Dedifferentiated amniotic fluid mesenchymal stem cell (primary cell): Measurements from ENCODE around the gene ARL15.
A peak's percentile ranks its signal among the peaks of the same experiment; 100 is the strongest.
"Not testable (repeated sequence)": the region's sequence is repeated elsewhere in the genome, so short reads cannot be mapped to it uniquely, and the experiment has no call there.

Source experiments
- DNase-seq: peaks from one replicate; pipeline ENCODE4 v3.0.0-alpha.2; 2016; ENCODE audit errors: extremely low spot score

ARL15 gene

GRCh38 chr5:54310433-54311175, at the start of gene ARL15:
ARL15 (minus strand) TSS chr5:54310573.
- peak; percentile 98 for DNase-seq

- DNase-seq, result peak; percentile 52
These were observed 49.7 kb upstream of the ARL15 start for GRCh38 chr5:54360089-54360488.

GRCh38 chr5:54357408-54358058, 47.2 kb upstream of the ARL15 start:
- no peak for DNase-seq

GRCh38 chr5:54353933-54354564, 43.7 kb upstream of the ARL15 start:
- DNase-seq, result not testable (repeated sequence)

- not testable (repeated sequence) for DNase-seq
These were observed 42.2 kb upstream of the ARL15 start for GRCh38 chr5:54352580-54352979.

GRCh38 chr5:54347221-54347865, 37.0 kb upstream of the ARL15 start:
- DNase-seq, result no peak

- no peak for DNase-seq
These were observed 34.3 kb upstream of the ARL15 start for GRCh38 chr5:54344653-54345052.

GRCh38 chr5:54341971-54342370, 31.6 kb upstream of the ARL15 start:
- no peak for DNase-seq

- no peak for DNase-seq
These were observed 27.1 kb upstream of the ARL15 start for GRCh38 chr5:54337523-54337922.

- no peak for DNase-seq
These were observed 22.3 kb upstream of the ARL15 start for GRCh38 chr5:54332720-54333119.

- DNase-seq, result peak; percentile 86
These were observed 19.6 kb upstream of the ARL15 start for GRCh38 chr5:54329731-54330709.

- DNase-seq, result no peak
These were observed 16.4 kb upstream of the ARL15 start for GRCh38 chr5:54326662-54327270.

GRCh38 chr5:54325610-54326311, 15.4 kb upstream of the ARL15 start:
- no peak for DNase-seq

- no peak for DNase-seq
These were observed 14.9 kb upstream of the ARL15 start for GRCh38 chr5:54325272-54325609.

- DNase-seq, result no peak
These were observed 14.4 kb upstream of the ARL15 start for GRCh38 chr5:54324651-54325271.

GRCh38 chr5:54323495-54323894, 13.1 kb upstream of the ARL15 start:
- DNase-seq, result no peak

GRCh38 chr5:54320256-54320655, 9.9 kb upstream of the ARL15 start:
- no peak for DNase-seq

- no peak for DNase-seq
These were observed 7.3 kb upstream of the ARL15 start for GRCh38 chr5:54317511-54318260.
